Liver (tissue), 9 donors: ENCODE results near the gene CST9. TPM values are rescaled to one million over a fixed set of nuclear protein-coding genes. Genes with fewer than 3 reads are reported as not detected.

Source experiments
- DNase-seq: peaks from one replicate; pipeline ENCODE4 v3.0.0-alpha.2; 2017; ENCODE audit warnings: low spot score
- H3K27ac ChIP-seq, 2 donors: one replicate each; pipeline ENCODE4 v1.7.0; 2013; ENCODE audit warnings: inconsistent platforms in 2 of 2, low read length in 2 of 2, control low read depth in 1 of 2, low read depth in 1 of 2, mild to moderate bottlenecking in 1 of 2
- H3K27me3 ChIP-seq, 4 donors: one replicate each; pipeline versions ENCODE4 v1.6.1 to v1.7.0; 2013; ENCODE audit warnings: low read length in 3 of 4, inconsistent platforms in 1 of 4, mild to moderate bottlenecking in 1 of 4, moderate library complexity in 1 of 4; ENCODE audit not compliant: control insufficient read depth in 4 of 4, insufficient read depth in 4 of 4
- H3K36me3 ChIP-seq, 4 donors: one replicate each; pipeline versions ENCODE4 v1.6.1 to v1.7.0; 2013; ENCODE audit warnings: low read length in 3 of 4, mild to moderate bottlenecking in 3 of 4, low read depth in 1 of 4, moderate library complexity in 1 of 4; ENCODE audit not compliant: control insufficient read depth in 4 of 4, insufficient read depth in 3 of 4
- H3K4me1 ChIP-seq, 4 donors: one replicate each; pipeline versions ENCODE4 v1.6.1 to v1.7.0; 2013; ENCODE audit warnings: low read length in 3 of 4, mild to moderate bottlenecking in 3 of 4, moderate library complexity in 1 of 4; ENCODE audit not compliant: control insufficient read depth in 4 of 4, insufficient read depth in 4 of 4
- H3K4me3 ChIP-seq, 3 donors: one replicate each; pipeline versions ENCODE4 v1.6.1 to v1.7.0; 2013; ENCODE audit warnings: low read length in 3 of 3, control low read depth in 1 of 3, low read depth in 1 of 3, mild to moderate bottlenecking in 1 of 3
- H3K9ac ChIP-seq, 2 donors: one replicate each; pipeline ENCODE4 v1.7.0; 2013; ENCODE audit warnings: low read length in 2 of 2, mild to moderate bottlenecking in 2 of 2, moderate library complexity in 2 of 2, control low read depth in 1 of 2, low read depth in 1 of 2
- H3K9me3 ChIP-seq, 4 donors: one replicate each; pipeline versions ENCODE4 v1.6.1 to v1.7.0; 2013; ENCODE audit warnings: low read length in 3 of 4; ENCODE audit not compliant: control insufficient read depth in 4 of 4
- ATF3 ChIP-seq: IDR thresholded peaks from 2 replicates; pipeline ENCODE4 v1.6.1; 2016; ENCODE audit warnings: antibody characterized with exemption
- CTCF ChIP-seq: fragments of 150-350 bp; IDR thresholded peaks from 2 replicates; pipeline ENCODE4 v1.5.1; 2017; ENCODE audit warnings: improper control_type of control experiment, low read depth, low read length; ENCODE audit not compliant: missing input control
- EGR1 ChIP-seq, 2 donors: IDR thresholded peaks; 2 replicates each; pipeline ENCODE4 v1.6.1; 2016 to 2018; ENCODE audit warnings: antibody characterized with exemption in 2 of 2, low read depth in 2 of 2
- FOXA2 ChIP-seq: IDR thresholded peaks from 2 replicates; pipeline ENCODE4 v1.6.1; 2016; ENCODE audit warnings: antibody characterized with exemption
- GABPA ChIP-seq, 2 donors: IDR thresholded peaks in 1 of 2; conservative IDR thresholded peaks in 1 of 2; 2 replicates each; pipeline ENCODE4 v1.6.1; 2016; ENCODE audit warnings: antibody characterized with exemption in 2 of 2, mild to moderate bottlenecking in 1 of 2, moderate library complexity in 1 of 2
- HNF4A ChIP-seq, 2 donors: conservative IDR thresholded peaks; 2 replicates each; pipeline ENCODE4 v1.6.1; 2016; ENCODE audit warnings: antibody characterized with exemption in 2 of 2, mild to moderate bottlenecking in 2 of 2
- JUND ChIP-seq, 2 donors: IDR thresholded peaks; 2 replicates each; pipeline ENCODE4 v1.6.1; 2016; ENCODE audit warnings: antibody characterized with exemption in 2 of 2
- NR2F2 ChIP-seq: IDR thresholded peaks from 2 replicates; pipeline ENCODE4 v1.6.1; 2016; ENCODE audit warnings: antibody characterized with exemption
- RAD21 ChIP-seq, 2 donors: IDR thresholded peaks; 2 replicates each; pipeline ENCODE4 v1.6.1; 2016; ENCODE audit warnings: antibody characterized with exemption in 2 of 2, mild to moderate bottlenecking in 2 of 2
- REST ChIP-seq: IDR thresholded peaks from 2 replicates; pipeline ENCODE4 v1.6.1; 2016; ENCODE audit warnings: antibody characterized with exemption, mild to moderate bottlenecking
- RXRA ChIP-seq, 2 donors: IDR thresholded peaks; 2 replicates each; pipeline ENCODE4 v1.6.1; 2017 to 2018; ENCODE audit warnings: antibody characterized with exemption in 2 of 2, mild to moderate bottlenecking in 1 of 2
- SP1 ChIP-seq: IDR thresholded peaks from 2 replicates; pipeline ENCODE4 v1.6.1; 2018; ENCODE audit warnings: antibody characterized with exemption, mild to moderate bottlenecking
- TAF1 ChIP-seq: conservative IDR thresholded peaks from 2 replicates; pipeline ENCODE4 v1.6.1; 2016; ENCODE audit warnings: antibody characterized with exemption, mild to moderate bottlenecking
- YY1 ChIP-seq: IDR thresholded peaks from 2 replicates; pipeline ENCODE4 v1.6.1; 2016; ENCODE audit warnings: antibody characterized with exemption, mild to moderate bottlenecking
- ZBTB33 ChIP-seq: IDR thresholded peaks from 2 replicates; pipeline ENCODE4 v1.6.1; 2016; ENCODE audit warnings: antibody characterized with exemption
- WGBS: extraction: QIAGEN DNeasy Blood & Tissue Kit; methylation state at CpG from one replicate; pipeline ENCODE4 v1.1.7; 2013; 5-methylcytosine and 5-hydroxymethylcytosine counted together
- polyA plus RNA-seq, 2 donors: library from polyadenylated mRNA; stranded (reverse) in 1 of 2; unstranded in 1 of 2; fragments of 200-250 nt in 1 of 2; fragments of >200 nt in 1 of 2; fragmentation: Nextera tagmentation in 1 of 2; extraction: Ambion mirVana in 1 of 2; gene quantifications; one replicate each; pipeline versions ENCODE4 v1.2.1 to v1.2.3, GENCODE V29; 2013 to 2015
- total RNA-seq, 2 donors: library from RNA; depleted of rRNA; stranded (reverse); fragments of >200 nt; gene quantifications; one replicate each; pipeline ENCODE4 v1.2.3, GENCODE V29; 2014
- donor health status: healthy.
- donor health status: healthy.
- donor health status: healthy.
- donor health status: healthy.
- donor health status: healthy.

CST9 gene
- total and polyA plus RNA-seq, 4 donors, result not detected

GRCh38 chr20:23634985-23635767 is 29.5 kb upstream of the CST9 start (continued):
- no peak for TF ChIP-seq REST
- peak; percentile 98 to 99 for TF ChIP-seq HNF4A (conservative IDR thresholded peaks at IDR 0.05)
- peak; percentile 98 for TF ChIP-seq ATF3
- peak; percentile 84 for TF ChIP-seq YY1
- TF ChIP-seq TAF1, result peak; percentile 47
- peak; percentile 48 to 93 for TF ChIP-seq EGR1 (IDR thresholded peaks at IDR 0.05; ENCODE audit: low read depth in 2 of 2)

GRCh38 chr20:23634044-23634801 is 28.5 kb upstream of the CST9 start:
- Histone ChIP-seq H3K4me3 (no peak overlapping the region), H3K9ac (no peak overlapping the region), H3K9me3 (no peaks in the 10 kb centered on the region), H3K4me1 (peaks cover 14 to 28% (median 21%) of the 10 kb centered on the region in 4 donors), H3K27ac (no peak overlapping the region), H3K36me3 (peaks cover 6 to 20% (median 10%) of the 10 kb centered on the region in 4 donors), H3K27me3 (no peaks in the 10 kb centered on the region)
- 87% methylated on average over 8 of the region's 8 CpGs for WGBS
- no peak for DNase-seq
- TF ChIP-seq HNF4A (conservative IDR thresholded peaks at IDR 0.05) (no peak), REST (no peak), ATF3 (no peak), NR2F2 (no peak), ZBTB33 (no peak), YY1 (no peak), JUND (IDR thresholded peaks at IDR 0.05) (no peak), RXRA (IDR thresholded peaks at IDR 0.05) (no peak), SP1 (no peak), GABPA (IDR thresholded peaks at IDR 0.05 in 1 of 2, conservative IDR thresholded peaks at IDR 0.05 in 1 of 2) (no peak), EGR1 (IDR thresholded peaks at IDR 0.05; ENCODE audit: low read depth in 2 of 2) (no peak), CTCF (no peak), RAD21 (IDR thresholded peaks at IDR 0.05) (no peak), TAF1 (no peak), FOXA2 (no peak)
